ENCODE results near the gene NKTR.

GRCh38 chr3:42610976-42611375, 10.5 kb downstream of the NKTR start:
- TF ChIP-seq POLR2A (IDR thresholded peaks at IDR 0.05) = no peak
- TF ChIP-seq, protein P1, sequence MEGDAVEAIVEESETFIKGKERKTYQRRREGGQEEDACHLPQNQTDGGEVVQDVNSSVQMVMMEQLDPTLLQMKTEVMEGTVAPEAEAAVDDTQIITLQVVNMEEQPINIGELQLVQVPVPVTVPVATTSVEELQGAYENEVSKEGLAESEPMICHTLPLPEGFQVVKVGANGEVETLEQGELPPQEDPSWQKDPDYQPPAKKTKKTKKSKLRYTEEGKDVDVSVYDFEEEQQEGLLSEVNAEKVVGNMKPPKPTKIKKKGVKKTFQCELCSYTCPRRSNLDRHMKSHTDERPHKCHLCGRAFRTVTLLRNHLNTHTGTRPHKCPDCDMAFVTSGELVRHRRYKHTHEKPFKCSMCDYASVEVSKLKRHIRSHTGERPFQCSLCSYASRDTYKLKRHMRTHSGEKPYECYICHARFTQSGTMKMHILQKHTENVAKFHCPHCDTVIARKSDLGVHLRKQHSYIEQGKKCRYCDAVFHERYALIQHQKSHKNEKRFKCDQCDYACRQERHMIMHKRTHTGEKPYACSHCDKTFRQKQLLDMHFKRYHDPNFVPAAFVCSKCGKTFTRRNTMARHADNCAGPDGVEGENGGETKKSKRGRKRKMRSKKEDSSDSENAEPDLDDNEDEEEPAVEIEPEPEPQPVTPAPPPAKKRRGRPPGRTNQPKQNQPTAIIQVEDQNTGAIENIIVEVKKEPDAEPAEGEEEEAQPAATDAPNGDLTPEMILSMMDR (IDR thresholded peaks at IDR 0.05) = no peak

Data from lower leg skin (tissue), 3 donors.